ENCODE data around the gene TYROBP. TPM values are rescaled to one million over a fixed set of nuclear protein-coding genes. Genes with fewer than 3 reads are reported as not detected.

Gene TYROBP
- total and polyA plus RNA-seq, 2 of the 8 experiments (the other 6 are each of a cell fraction or from before 2014, with no cell fraction given), result 0.18 TPM; not detected in 1

DNA sequence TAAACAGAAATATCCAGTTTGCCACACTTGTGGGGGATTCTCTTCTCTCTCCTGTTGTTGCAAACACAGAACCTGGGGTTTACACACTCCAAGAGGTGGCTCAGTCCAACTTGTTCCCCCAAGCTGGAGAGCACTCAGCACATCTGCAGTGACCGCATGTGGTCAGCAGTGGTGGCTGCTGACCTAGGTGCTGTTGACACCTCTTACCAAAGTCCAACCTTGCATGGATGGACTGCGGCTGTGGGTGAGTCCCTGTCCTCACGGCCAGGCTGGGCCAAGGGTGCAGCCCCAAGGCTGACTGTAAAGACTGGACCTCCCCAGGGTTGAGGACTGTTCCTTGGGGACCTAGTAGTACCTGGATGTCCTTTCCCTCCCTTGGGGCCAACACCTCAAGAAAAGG lies 34.1 kb upstream of the TYROBP start:
- H2AK5ac ChIP-seq (ENCODE audit: low read depth, low read length), result no peak overlapping the region
- H2BK20ac ChIP-seq (ENCODE audit: low read length), result no peak overlapping the region
- H3K14ac ChIP-seq (ENCODE audit: insufficient read length), result no peak overlapping the region
- H3K18ac ChIP-seq (ENCODE audit: extremely low read depth, low read length), result no peak overlapping the region
- H3K23ac ChIP-seq (ENCODE audit: insufficient read length), result no peak overlapping the region
- H2BK15ac ChIP-seq (ENCODE audit: low read length), result no peak overlapping the region
- H4K5ac ChIP-seq (ENCODE audit: insufficient read length, low read depth, low read length), result no peak overlapping the region
- POLR2A ChIA-PET (ENCODE audit: partially characterized antibody), result no interaction called here
- H2AFZ ChIP-seq (ENCODE audit: low read length), result no peak overlapping the region
- no peak for DNase-seq (ENCODE audit: low read depth in 1 of 2, low spot score in 2 of 2)
- no peak overlapping the region for H3K27ac ChIP-seq (ENCODE audit: low read depth, low read length)
- H4K91ac ChIP-seq (replicated peaks; ENCODE audit: insufficient read length, low read length), result no peak overlapping the region
- H3K23me2 ChIP-seq (ENCODE audit: low read depth, low read length), result peaks cover 10% of the 10 kb centered on the region; the same call in 1 of the 2 replicates
- H3K27me3 ChIP-seq (replicated peaks in 1 of 4; ENCODE audit: control insufficient read depth in 3 of 4, extremely low read depth in 1 of 4, insufficient read depth in 3 of 4, low read length in 3 of 4), result no peaks in the 10 kb centered on the region; a peak in 1 of 7 replicates
- no peak overlapping the region for H2BK12ac ChIP-seq (ENCODE audit: low read depth, low read length)
- H3K4me2 ChIP-seq (ENCODE audit: insufficient read depth in 1 of 2, low read depth in 2 of 2, low read length in 2 of 2), result no peak overlapping the region
- no peak overlapping the region for H3K56ac ChIP-seq (replicated peaks; ENCODE audit: insufficient read length, low read depth, low read length)
- H2BK120ac ChIP-seq (replicated peaks; ENCODE audit: low read depth, low read length), result no peak overlapping the region
- H3K79me2 ChIP-seq (ENCODE audit: control insufficient read depth in 1 of 2, insufficient read depth in 2 of 2, low read length in 2 of 2), result peaks cover 0 to 5% of the 10 kb centered on the region in 2 experiments; a peak in 1 of 4 replicates
- TF ChIP-seq GTF2F1 (IDR thresholded peaks at IDR 0.05; ENCODE audit: borderline replicate concordance, low read depth, low read length) (no peak), HDAC2 (IDR thresholded peaks at IDR 0.05; ENCODE audit: borderline replicate concordance in 1 of 2, low read depth in 2 of 2, low read length in 2 of 2) (no peak), POLR2A (IDR thresholded peaks at IDR 0.05; ENCODE audit: control extremely low read depth in 1 of 2, low read depth in 2 of 2, low read length in 2 of 2) (no peak), SRF (IDR thresholded peaks at IDR 0.05; ENCODE audit: low read depth, low read length) (no peak), JUN (IDR thresholded peaks at IDR 0.05; ENCODE audit: low read depth, low read length) (no peak)
- TF ChIP-seq, protein P1, sequence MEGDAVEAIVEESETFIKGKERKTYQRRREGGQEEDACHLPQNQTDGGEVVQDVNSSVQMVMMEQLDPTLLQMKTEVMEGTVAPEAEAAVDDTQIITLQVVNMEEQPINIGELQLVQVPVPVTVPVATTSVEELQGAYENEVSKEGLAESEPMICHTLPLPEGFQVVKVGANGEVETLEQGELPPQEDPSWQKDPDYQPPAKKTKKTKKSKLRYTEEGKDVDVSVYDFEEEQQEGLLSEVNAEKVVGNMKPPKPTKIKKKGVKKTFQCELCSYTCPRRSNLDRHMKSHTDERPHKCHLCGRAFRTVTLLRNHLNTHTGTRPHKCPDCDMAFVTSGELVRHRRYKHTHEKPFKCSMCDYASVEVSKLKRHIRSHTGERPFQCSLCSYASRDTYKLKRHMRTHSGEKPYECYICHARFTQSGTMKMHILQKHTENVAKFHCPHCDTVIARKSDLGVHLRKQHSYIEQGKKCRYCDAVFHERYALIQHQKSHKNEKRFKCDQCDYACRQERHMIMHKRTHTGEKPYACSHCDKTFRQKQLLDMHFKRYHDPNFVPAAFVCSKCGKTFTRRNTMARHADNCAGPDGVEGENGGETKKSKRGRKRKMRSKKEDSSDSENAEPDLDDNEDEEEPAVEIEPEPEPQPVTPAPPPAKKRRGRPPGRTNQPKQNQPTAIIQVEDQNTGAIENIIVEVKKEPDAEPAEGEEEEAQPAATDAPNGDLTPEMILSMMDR (IDR thresholded peaks at IDR 0.05; ENCODE audit: control extremely low read depth in 1 of 3, insufficient read depth in 1 of 3, low read depth in 1 of 3, low read length in 3 of 3), result no peak
- no peak overlapping the region for H2BK5ac ChIP-seq (ENCODE audit: low read depth, low read length)
- H3K36me3 ChIP-seq (ENCODE audit: control insufficient read depth in 2 of 4, insufficient read depth in 4 of 4, low read length in 3 of 4), result peaks cover 0 to 19% (median 3%) of the 10 kb centered on the region in 4 experiments; a peak in 1 of 8 replicates
- H3K9ac ChIP-seq (replicated peaks in 1 of 4; ENCODE audit: extremely low read depth in 1 of 4, low read depth in 3 of 4, low read length in 3 of 4), result no peak overlapping the region
- peaks cover 2% of the 10 kb centered on the region; the same call in 1 of the 2 replicates for H3K79me1 ChIP-seq (ENCODE audit: low read depth, low read length)
- WGBS, 2 experiments (ENCODE audit: extremely low coverage in 1 of 2, insufficient coverage in 1 of 2, insufficient read length in 1 of 2, insufficient replicate concordance in 2 of 2, low coverage in 1 of 2, low lambda C conversion rate in 2 of 2, missing lambda C conversion rate in 1 of 2), result 91% methylated on average over 3 of the region's 3 CpGs; no CpG with 5 or more reads in 1 of the 2 experiments
- H3K4ac ChIP-seq (replicated peaks; ENCODE audit: insufficient read length, low read depth, low read length), result no peak overlapping the region
- no peak overlapping the region for H4K8ac ChIP-seq (ENCODE audit: extremely low read depth, insufficient read depth, low read length)
- no peak overlapping the region for H3K4me3 ChIP-seq (ENCODE audit: extremely low read depth in 1 of 4, insufficient read depth in 2 of 4, low read depth in 3 of 4, low read length in 4 of 4)
- FAIRE-seq, result no peak
- H3K4me1 ChIP-seq (replicated peaks in 1 of 4; ENCODE audit: control insufficient read depth in 3 of 4, insufficient read depth in 4 of 4, low read length in 3 of 4), result peaks cover 0 to 4% (median 0%) of the 10 kb centered on the region in 4 experiments; a peak in 2 of 7 replicates
- H4K20me1 ChIP-seq (replicated peaks in 1 of 2; ENCODE audit: control insufficient read depth in 1 of 2, insufficient read depth in 2 of 2, low read length in 2 of 2), result peaks cover 0 to 26% of the 10 kb centered on the region in 2 experiments
- CTCF ChIA-PET (ENCODE audit: partially characterized antibody), result no interaction called here
- no peaks in the 10 kb centered on the region for H3K9me3 ChIP-seq (ENCODE audit: insufficient read depth in 2 of 2, low read depth in 1 of 2, low read length in 1 of 2)

Data from H1 (cell line).